Activated T-helper 2 cell treated with anti-CD3 and anti-CD28 coated beads, Interferon-gamma antibody, Interleukin-2, Interleukin-4, amounts not matched to agents 10 μg/mL and 5 μg/mL and 100 μg/mL, durations not matched to agents 14 hours and 24 hours and 36 hours (primary cell): Measurements from ENCODE around the gene NPM1. TPM values are rescaled to one million over a fixed set of nuclear protein-coding genes. Genes with fewer than 3 reads are reported as not detected.

Source experiments
- DNase-seq: peaks from one replicate; pipeline ENCODE4 v3.0.0; 2021; ENCODE audit warnings: low spot score
- H3K27ac Mint-ChIP-seq: one replicate; pipeline ENCODE4 v1.8.0; 2021; ENCODE audit warnings: mixed read lengths
- H3K27me3 Mint-ChIP-seq: one replicate; pipeline ENCODE4 v1.8.0; 2021; ENCODE audit warnings: low read depth, mixed read lengths
- H3K36me3 Mint-ChIP-seq: one replicate; pipeline ENCODE4 v1.8.0; 2021; ENCODE audit warnings: low read depth, mixed read lengths
- H3K4me1 Mint-ChIP-seq: one replicate; pipeline ENCODE4 v1.8.0; 2021; ENCODE audit warnings: low read depth, mixed read lengths
- H3K4me3 Mint-ChIP-seq: one replicate; pipeline ENCODE4 v1.8.0; 2021; ENCODE audit warnings: low read depth, mild to moderate bottlenecking, moderate library complexity, mixed read lengths
- H3K9me3 Mint-ChIP-seq: one replicate; pipeline ENCODE4 v1.8.0; 2021; ENCODE audit warnings: mixed read lengths
- intact Hi-C: fragments of 100-400 bp; cut with micrococcal nuclease; formaldehyde crosslinking; loops from one replicate; pipeline ENCODE4 v1.15.1; 2023
- total RNA-seq: library from RNA; stranded (reverse); gene quantifications from 2 replicates; pipeline ENCODE4 v1.2.3, GENCODE V29; 2022

Gene NPM1
- total RNA-seq, 1 donor from 2014 or later = 3,051 TPM

- H3K27ac Mint-ChIP-seq = no peak overlapping the region
- H3K36me3 Mint-ChIP-seq = no peaks in the 10 kb centered on the region
- intact Hi-C loops = no loop called here
- H3K4me1 Mint-ChIP-seq = no peaks in the 10 kb centered on the region
- H3K27me3 Mint-ChIP-seq = peaks cover 6% of the 10 kb centered on the region
- DNase-seq = no peak
- H3K9me3 Mint-ChIP-seq = no peaks in the 10 kb centered on the region
- H3K4me3 Mint-ChIP-seq = no peak overlapping the region
These were observed 69.7 kb downstream of the NPM1 start for GRCh38 chr5:171457208-171457981.

- intact Hi-C loops = no loop called here
- Mint-ChIP-seq H3K4me1 (no peaks in the 10 kb centered on the region), H3K9me3 (no peaks in the 10 kb centered on the region), H3K36me3 (no peaks in the 10 kb centered on the region), H3K27me3 (peaks cover 5% of the 10 kb centered on the region), H3K27ac (no peak overlapping the region), H3K4me3 (no peak overlapping the region)
- no peak for DNase-seq
These were observed 72.2 kb downstream of the NPM1 start for GRCh38 chr5:171459839-171460238.

Other genes with a start within 250 kb of the NPM1 start
- not detected in 2 replicates for gene TLX3, start 78.6 kb upstream of the NPM1 start, total RNA-seq
- gene FGF18, start 31.8 kb downstream of the NPM1 start, total RNA-seq = 0.16 TPM in 1 of 2 replicates, not detected in the other